Middle frontal gyrus (tissue), 1 donor: ENCODE results near the gene ASB18.
"Not testable (repeated sequence)": the region's sequence is repeated elsewhere in the genome, so short reads cannot be mapped to it uniquely, and the experiment has no call there.

Experiments
- DNase-seq: peaks from one replicate; pipeline ENCODE4 v3.0.0-alpha.2; 2015; ENCODE audit warnings: low spot score; ENCODE audit errors: extremely low spot score

The ASB18 gene

GRCh38 chr2:236264256-236264655 is at the start of gene ASB18:
ASB18 (minus strand) TSS chr2:236264406; CDS start chr2:236264345, 61 bp downstream.
- no peak for DNase-seq

GRCh38 chr2:236311286-236311685 is 47.1 kb upstream of the ASB18 start:
- DNase-seq, result no peak

GRCh38 chr2:236309669-236310029 is 45.4 kb upstream of the ASB18 start:
- no peak for DNase-seq

GRCh38 chr2:236308855-236309668 is 44.9 kb upstream of the ASB18 start:
- no peak for DNase-seq

- no peak for DNase-seq
Measured at GRCh38 chr2:236307641-236308040, 43.4 kb upstream of the ASB18 start.

GRCh38 chr2:236306825-236307540 is 42.8 kb upstream of the ASB18 start:
- no peak for DNase-seq

- no peak for DNase-seq
Measured at GRCh38 chr2:236305964-236306605, 41.9 kb upstream of the ASB18 start.

GRCh38 chr2:236305531-236305930 is 41.3 kb upstream of the ASB18 start:
- DNase-seq, result no peak

- no peak for DNase-seq
Measured at GRCh38 chr2:236303935-236304334, 39.7 kb upstream of the ASB18 start.

GRCh38 chr2:236302555-236302954 is 38.3 kb upstream of the ASB18 start:
- no peak for DNase-seq

- DNase-seq, result no peak
Measured at GRCh38 chr2:236298924-236299475, 34.8 kb upstream of the ASB18 start.

- DNase-seq, result no peak
Measured at GRCh38 chr2:236295481-236295880, 31.3 kb upstream of the ASB18 start.

- no peak for DNase-seq
Measured at GRCh38 chr2:236294647-236295046, 30.4 kb upstream of the ASB18 start.

GRCh38 chr2:236293241-236293810 is 29.1 kb upstream of the ASB18 start:
- DNase-seq, result no peak

- no peak for DNase-seq
Measured at GRCh38 chr2:236291911-236292310, 27.7 kb upstream of the ASB18 start.

GRCh38 chr2:236291476-236291875 is 27.3 kb upstream of the ASB18 start:
- DNase-seq, result no peak

GRCh38 chr2:236290742-236291425 is 26.7 kb upstream of the ASB18 start:
- no peak for DNase-seq

GRCh38 chr2:236289766-236290462 is 25.7 kb upstream of the ASB18 start:
- DNase-seq, result no peak

GRCh38 chr2:236288373-236288772 is 24.2 kb upstream of the ASB18 start:
- not testable (repeated sequence) for DNase-seq

- no peak for DNase-seq
Measured at GRCh38 chr2:236287656-236288055, 23.4 kb upstream of the ASB18 start.
